HepG2 (cell line): ENCODE measurements around the gene STARD5. TPM values are rescaled to one million over a fixed set of nuclear protein-coding genes. Genes with fewer than 3 reads are reported as not detected.

Source experiments
- ATAC-seq: fragments of 200-7000 bp; cut with Tn5 transposase; 3 replicates; pipeline ENCODE4 v1.9.1; 2020; ENCODE audit warnings: mild to moderate bottlenecking, moderate library complexity
- BruUV-seq: library from RNA; stranded (reverse); fragments of 400-500 nt; replicated peaks from 2 replicates; lab custom pipeline; 2021; lab: Mats Ljungman, UMichigan
- CTCF ChIA-PET: fragments of 300-600 bp; formaldehyde crosslinking; extraction: SDS; loops from one replicate; lab custom pipeline; 2021; ENCODE audit warnings: low total read pairs, inconsistent platforms, low intra/inter-chr PET ratio; lab: Yijun Ruan, JAX
- POLR2A ChIA-PET: fragments of 350-600 bp; sonication (Branson Sonifier 250); formaldehyde crosslinking; loops from one replicate; lab custom pipeline; 2020; ENCODE audit warnings: antibody characterized with exemption, inconsistent platforms; lab: Yijun Ruan, JAX
- DNase-seq: peaks from one replicate; pipeline ENCODE4 v3.0.0-alpha.2; 2015; ENCODE audit warnings: low spot score
- FAIRE-seq: peaks from 3 replicates; lab custom pipeline; 2011; peaks lifted over from hg19 to GRCh38; lab: Jason Lieb, UNC
- H2AFZ ChIP-seq: one replicate; pipeline ENCODE4 v1.6.1; 2011; ENCODE audit warnings: low read length, inconsistent platforms
- H3K27ac ChIP-seq: fragments of 300-600 bp; 3 replicates; pipeline ENCODE4 v1.8.0; 2011; ENCODE audit warnings: mixed run types, mild to moderate bottlenecking, mixed read lengths, low read length, inconsistent platforms; ENCODE audit not compliant: insufficient read depth; ENCODE audit errors: extremely low read length
- H3K27me3 ChIP-seq, 2 experiments: fragments of 200-600 bp in 1 of 2; 2 replicates in 1 of 2; 3 replicates in 1 of 2; pipeline versions ENCODE4 v1.6.0 to v1.8.0; 2011; ENCODE audit warnings: low read length in 2 of 2, mild to moderate bottlenecking in 2 of 2, moderate library complexity in 2 of 2, inconsistent platforms in 1 of 2; ENCODE audit not compliant: insufficient read depth in 2 of 2, control insufficient read depth in 1 of 2
- H3K36me3 ChIP-seq, 2 experiments: fragments of 200-600 bp in 1 of 2; replicated peaks in 1 of 2; 2 replicates in 1 of 2; 3 replicates in 1 of 2; pipeline versions ENCODE4 v1.5.1 to v1.8.0; 2011; ENCODE audit warnings: low read length in 2 of 2, inconsistent platforms in 1 of 2; ENCODE audit not compliant: insufficient read depth in 2 of 2, control insufficient read depth in 1 of 2
- H3K4me1 ChIP-seq: 2 replicates; pipeline ENCODE4 v1.5.1; 2012; ENCODE audit warnings: low read length, inconsistent platforms; ENCODE audit not compliant: insufficient read depth
- H3K4me2 ChIP-seq: 2 replicates; pipeline ENCODE4 v1.6.0; 2011; ENCODE audit warnings: low read depth, low read length, inconsistent platforms
- H3K4me3 ChIP-seq, 3 experiments: fragments of 200-600 bp in 1 of 3; sonication (generic), shearing (Covaris generic) in 1 of 3; replicated peaks in 1 of 3; 2 replicates each; pipeline ENCODE4 v1.5.1; 2011 to 2016; ENCODE audit warnings: low read length in 3 of 3, inconsistent platforms in 2 of 3, low read depth in 2 of 3, mild to moderate bottlenecking in 2 of 3, control low read depth in 1 of 3, mixed read lengths in 1 of 3; ENCODE audit not compliant: insufficient read depth in 1 of 3
- H3K79me2 ChIP-seq: one replicate; pipeline ENCODE4 v1.6.1; 2011; ENCODE audit warnings: low read length, inconsistent platforms; ENCODE audit not compliant: insufficient read depth
- H3K9ac ChIP-seq: 2 replicates; pipeline ENCODE4 v1.6.0; 2011; ENCODE audit warnings: mild to moderate bottlenecking, low read depth, low read length, inconsistent platforms; ENCODE audit not compliant: insufficient read depth
- H3K9me3 ChIP-seq: 2 replicates; pipeline ENCODE4 v1.5.1; 2012; ENCODE audit warnings: mild to moderate bottlenecking, low read length
- H4K20me1 ChIP-seq: 2 replicates; pipeline ENCODE4 v1.6.0; 2011; ENCODE audit warnings: inconsistent platforms, mild to moderate bottlenecking, low read length, moderate library complexity; ENCODE audit not compliant: insufficient read depth
- ATRX ChIP-seq: sonication (generic); formaldehyde crosslinking; IDR thresholded peaks from 2 replicates; pipeline ENCODE4 v1.4.0; 2020; ENCODE audit warnings: missing genetic modification reagents, borderline replicate concordance
- KMT2A ChIP-seq: sonication (generic); formaldehyde crosslinking; IDR thresholded peaks from 2 replicates; pipeline ENCODE4 v1.4.0; 2020; ENCODE audit warnings: missing genetic modification reagents
- NFATC3 ChIP-seq: sonication (generic); formaldehyde crosslinking; IDR thresholded peaks from 2 replicates; pipeline ENCODE4 v1.5.1; 2020; ENCODE audit warnings: mild to moderate bottlenecking, missing genetic modification reagents
- NFYC ChIP-seq: IDR thresholded peaks from 2 replicates; pipeline ENCODE4 v1.6.1; 2016; ENCODE audit warnings: missing genetic modification reagents, missing compliant biosample characterization
- PHF21A ChIP-seq: sonication (generic); formaldehyde crosslinking; IDR thresholded peaks from 2 replicates; pipeline ENCODE4 v1.5.0; 2020; ENCODE audit warnings: mild to moderate bottlenecking, missing genetic modification reagents
- PRDM4 ChIP-seq: sonication (generic); formaldehyde crosslinking; IDR thresholded peaks from 2 replicates; pipeline ENCODE4 v1.9.0; 2021; ENCODE audit warnings: missing genetic modification reagents, borderline replicate concordance
- TAF1 ChIP-seq: sonication (generic); formaldehyde crosslinking; IDR thresholded peaks from 2 replicates; pipeline ENCODE4 v1.4.0; 2020; ENCODE audit warnings: missing genetic modification reagents
- ZFP1 ChIP-seq: IDR thresholded peaks from 2 replicates; pipeline ENCODE4 v1.6.1; 2016
- ZNF225 ChIP-seq: sonication (generic); formaldehyde crosslinking; IDR thresholded peaks from 2 replicates; pipeline ENCODE4 v1.4.0; 2020; ENCODE audit warnings: mild to moderate bottlenecking, missing genetic modification reagents
- WGBS: methylation state at CpG from one replicate; pipeline ENCODE4 v1.1.6; 2017; ENCODE audit warnings: low lambda C conversion rate; 5-methylcytosine and 5-hydroxymethylcytosine counted together
- in situ Hi-C: cut with HindIII; loops from 2 replicates; pipeline ENCODE4 v1.10.0; 2017; ENCODE audit warnings: low pct_unique_long_range_greater_than_20kb; ENCODE audit not compliant: extremely low pct_ligation_motif_present
- intact Hi-C: fragments of 100-400 bp; cut with micrococcal nuclease; formaldehyde crosslinking; loops from one replicate; pipeline ENCODE4 v1.10.0; 2022; ENCODE audit not compliant: unreplicated experiment
- polyA plus RNA-seq, 8 experiments: library from polyadenylated mRNA; depleted of rRNA in 3 of 8; stranded (reverse) in 7 of 8; unstranded in 1 of 8; fragments of >200 nt; fragmentation: Illumina TruSeq in 4 of 8; extraction: Trizol in 4 of 8; gene quantifications; 2 replicates each; pipeline versions ENCODE4 v1.2.1 to v1.2.3, GENCODE V29; 2011 to 2016; ENCODE audit warnings: low read depth in 4 of 8, missing spikeins in 1 of 8, mixed read lengths in 1 of 8; ENCODE audit not compliant: insufficient read depth in 1 of 8
- total RNA-seq, 5 experiments: library from RNA; depleted of rRNA; stranded (reverse); fragments of >200 nt; fragmentation: Illumina TruSeq; extraction: Trizol; gene quantifications; 2 replicates each; pipeline ENCODE4 v1.2.3, GENCODE V29; 2016; ENCODE audit warnings: low read depth in 1 of 5

STARD5 gene
- total and polyA plus RNA-seq, 2 of the 13 experiments (the other 11 are each of a cell fraction or from before 2014, with no cell fraction given): 3.1 to 3.5 TPM

GRCh38 chr15:81310480-81310879, 13.5 kb downstream of the STARD5 start:
- Histone ChIP-seq H3K79me2 (no peaks in the 10 kb centered on the region), H3K9ac (no peak overlapping the region), H4K20me1 (no peaks in the 10 kb centered on the region), H3K4me3 (no peak overlapping the region), H3K27ac (no peak overlapping the region), H3K4me1 (no peaks in the 10 kb centered on the region), H2AFZ (no peak overlapping the region), H3K27me3 (peaks cover 0 to 5% of the 10 kb centered on the region in 2 experiments; a peak in 1 of 5 replicates), H3K36me3 (peaks cover 0 to 3% of the 10 kb centered on the region in 2 experiments; a peak in 1 of 5 replicates), H3K4me2 (no peak overlapping the region), H3K9me3 (no peaks in the 10 kb centered on the region)
- in situ Hi-C loops (no loop called here), intact Hi-C loops (no loop called here)
- BruUV-seq: no TSS peak
- ATAC-seq: no peak
- DNase-seq: no peak
- CTCF ChIA-PET: no interaction called here
- 87% methylated on average over 5 of the region's 5 CpGs for WGBS
- FAIRE-seq: no peak
- no peak for TF ChIP-seq ZFP1 (CRISPR knock-in tag)
- no peak for TF ChIP-seq PRDM4 (CRISPR knock-in tag)
- TF ChIP-seq ATRX (CRISPR knock-in tag): no peak
- POLR2A ChIA-PET: no interaction called here

GRCh38 chr15:81309647-81310450, 14.1 kb downstream of the STARD5 start:
- POLR2A ChIA-PET: no interaction called here
- intact Hi-C loops (no loop called here), in situ Hi-C loops (no loop called here)
- DNase-seq (no peak), FAIRE-seq (no peak), ATAC-seq (no peak)
- H2AFZ ChIP-seq: no peak overlapping the region
- BruUV-seq: no TSS peak
- H3K27me3 ChIP-seq: peaks cover 0 to 5% of the 10 kb centered on the region in 2 experiments; a peak in 1 of 5 replicates
- no peak overlapping the region for H3K27ac ChIP-seq
- H3K4me2 ChIP-seq: no peak overlapping the region
- H3K36me3 ChIP-seq: peaks cover 0 to 3% of the 10 kb centered on the region in 2 experiments; a peak in 1 of 5 replicates
- H4K20me1 ChIP-seq: no peaks in the 10 kb centered on the region
- CTCF ChIA-PET: no interaction called here
- H3K79me2 ChIP-seq: no peaks in the 10 kb centered on the region
- 91% methylated on average over 8 of the region's 8 CpGs for WGBS
- TF ChIP-seq KMT2A (CRISPR knock-in tag) (no peak), PHF21A (no peak), NFATC3 (CRISPR knock-in tag) (no peak), TAF1 (CRISPR knock-in tag) (no peak), NFYC (CRISPR knock-in tag) (no peak), ZNF225 (CRISPR knock-in tag) (no peak)
- no peak overlapping the region for H3K4me3 ChIP-seq
- H3K4me1 ChIP-seq: no peaks in the 10 kb centered on the region
- no peaks in the 10 kb centered on the region for H3K9me3 ChIP-seq
- H3K9ac ChIP-seq: no peak overlapping the region
